Activated CD8-positive, alpha-beta memory T cell treated with anti-CD3 and anti-CD28 coated beads, Interleukin-2, amount 50 U/mL, for 24 hours (primary cell): ENCODE measurements around the gene MTR.
A peak's percentile ranks its signal among the peaks of the same experiment; 100 is the strongest.

ENCODE experiments used
- DNase-seq: peaks from one replicate; pipeline ENCODE4 v3.0.0-alpha.2; 2020; ENCODE audit errors: extremely low read depth

The MTR gene

GRCh38 chr1:236779312-236779711 lies 15.8 kb upstream of the MTR start:
- no peak for DNase-seq

GRCh38 chr1:236785477-236785876 lies 9.6 kb upstream of the MTR start:
- DNase-seq: no peak

- no peak for DNase-seq
These were observed 8.6 kb upstream of the MTR start for GRCh38 chr1:236786453-236786852.

GRCh38 chr1:236794585-236795034 lies 482 bp upstream of the MTR start:
- DNase-seq: no peak

GRCh38 chr1:236795757-236796667 lies 920 bp downstream of the MTR start:
- peak; percentile 15 for DNase-seq

- DNase-seq: no peak
These were observed 3.9 kb downstream of the MTR start for GRCh38 chr1:236799001-236799400.

- DNase-seq: no peak
These were observed 5.0 kb downstream of the MTR start for GRCh38 chr1:236800002-236800620.

- DNase-seq: no peak
These were observed 5.5 kb downstream of the MTR start for GRCh38 chr1:236800623-236801022.

- no peak for DNase-seq
These were observed 7.2 kb downstream of the MTR start for GRCh38 chr1:236802264-236802663.

GRCh38 chr1:236806634-236807033 lies 11.5 kb downstream of the MTR start:
- DNase-seq: no peak

- DNase-seq: no peak
These were observed 12.9 kb downstream of the MTR start for GRCh38 chr1:236808005-236808404.

- no peak for DNase-seq
These were observed 13.6 kb downstream of the MTR start for GRCh38 chr1:236808564-236809130.

- no peak for DNase-seq
These were observed 14.1 kb downstream of the MTR start for GRCh38 chr1:236809148-236809547.

- no peak for DNase-seq
These were observed 14.9 kb downstream of the MTR start for GRCh38 chr1:236810018-236810417.

GRCh38 chr1:236812334-236813030 lies 17.4 kb downstream of the MTR start:
- no peak for DNase-seq

GRCh38 chr1:236815941-236816340 lies 20.8 kb downstream of the MTR start:
- DNase-seq: no peak

- DNase-seq: no peak
These were observed 24.8 kb downstream of the MTR start for GRCh38 chr1:236819856-236820255.

GRCh38 chr1:236821091-236821627 lies 26.1 kb downstream of the MTR start:
- DNase-seq: no peak

GRCh38 chr1:236823559-236823958 lies 28.5 kb downstream of the MTR start:
- DNase-seq: no peak

GRCh38 chr1:236829085-236829484 lies 34.0 kb downstream of the MTR start:
- DNase-seq: no peak

- DNase-seq: no peak
These were observed 35.0 kb downstream of the MTR start for GRCh38 chr1:236830116-236830515.

- DNase-seq: no peak
These were observed 35.5 kb downstream of the MTR start for GRCh38 chr1:236830560-236830959.
